Lung microvascular endothelial cell (primary cell): Measurements from ENCODE around the gene TMA7B. TPM values are rescaled to one million over a fixed set of nuclear protein-coding genes. Genes with fewer than 3 reads are reported as not detected.

Experiments used
- DNase-seq, 2 donors: peaks; one replicate each; pipeline versions ENCODE4 v3.0.0 to v3.0.0-alpha.2; 2010; ENCODE audit warnings: low read depth in 2 of 2
- total RNA-seq: library from RNA; depleted of rRNA; stranded (reverse); fragments of >200 nt; gene quantifications from 2 replicates; pipeline ENCODE4 v1.2.1, GENCODE V29; 2014

Gene TMA7B
- total RNA-seq, 1 donor from 2014 or later: not detected

GRCh38 chr22:39952347-39952746 lies 7.8 kb upstream of the TMA7B start:
- no peak for DNase-seq

DNA sequence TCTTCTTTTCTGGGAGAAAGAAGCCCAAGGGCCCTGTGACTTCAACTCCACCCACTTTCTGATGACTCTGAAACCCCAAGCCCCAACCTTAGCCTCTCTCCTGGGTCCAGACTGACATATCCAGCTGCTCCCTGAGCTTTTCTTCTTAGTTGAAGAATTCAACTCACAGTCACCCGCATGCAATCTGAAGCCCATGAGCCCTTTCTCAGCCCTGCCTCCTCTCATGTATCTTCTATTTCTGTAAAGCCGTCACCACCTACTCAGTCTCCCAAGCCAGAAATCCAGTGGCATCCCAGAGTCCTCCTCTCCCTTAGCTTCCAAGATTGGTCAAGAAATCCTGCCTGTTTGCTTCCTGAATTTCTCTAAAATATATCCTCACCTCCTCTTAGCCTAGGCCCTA lies 7.1 kb upstream of the TMA7B start:
- no peak for DNase-seq

DNA sequence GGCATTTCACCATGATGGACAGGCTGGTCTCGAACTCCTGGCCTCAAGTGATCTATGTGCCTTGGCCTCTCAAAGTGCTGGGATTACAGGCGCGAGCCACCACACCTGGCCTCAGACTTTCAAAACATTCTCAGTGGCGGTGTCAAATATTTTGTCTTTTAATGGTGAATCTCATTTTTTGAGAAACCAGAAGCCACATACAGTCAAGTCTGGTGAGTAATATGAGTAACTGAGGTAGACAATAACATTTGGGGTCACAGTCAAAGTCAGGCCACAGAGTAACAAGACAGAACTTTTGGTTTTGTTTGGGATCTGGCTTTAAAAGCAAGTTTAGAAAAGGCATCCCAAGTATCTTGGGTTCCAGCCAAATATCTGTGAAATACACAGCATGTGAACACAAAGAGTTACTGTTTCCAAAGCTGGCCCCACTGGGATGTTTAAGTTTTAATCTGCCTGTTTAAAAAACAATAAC lies 5.6 kb upstream of the TMA7B start:
- peak; percentile 28 to 73 for DNase-seq

GRCh38 chr22:39955675-39956074 lies 4.5 kb upstream of the TMA7B start:
- DNase-seq: no peak

GRCh38 chr22:39956932-39957664 lies 3.1 kb upstream of the TMA7B start:
- no peak for DNase-seq

DNA sequence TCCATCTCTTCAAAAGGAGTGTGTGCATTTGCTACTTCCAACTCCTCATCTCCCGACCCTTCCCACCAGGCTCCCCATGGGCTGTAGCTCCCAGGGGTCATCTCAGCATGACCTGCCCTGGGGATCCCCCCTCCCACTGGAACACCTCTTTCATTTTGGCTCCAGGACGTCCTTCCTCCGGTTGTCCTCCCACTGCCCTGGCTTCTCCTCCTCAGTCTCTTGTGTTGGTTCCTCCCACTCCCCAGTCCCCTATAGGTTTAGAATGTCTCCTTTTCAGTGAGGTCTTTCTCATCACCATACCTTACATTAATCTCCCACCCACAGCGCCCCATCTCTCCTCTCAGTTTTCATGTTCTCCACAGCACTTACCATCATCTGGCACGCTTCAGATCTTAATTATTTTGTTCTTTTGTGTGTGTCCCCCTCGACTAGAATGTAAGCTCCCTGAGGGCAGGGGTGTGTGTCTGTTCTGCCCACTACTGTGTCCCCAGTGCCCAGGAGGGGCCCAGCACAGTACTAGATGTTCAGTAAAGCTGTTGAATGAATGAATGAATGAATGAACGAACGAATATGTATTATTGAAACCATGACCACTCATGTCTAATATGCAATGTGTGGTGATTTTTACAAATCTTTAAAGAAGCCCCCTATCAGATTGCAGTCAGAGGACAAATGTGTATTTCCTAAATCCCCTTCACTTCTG lies 2.0 kb upstream of the TMA7B start:
- DNase-seq: no peak

DNA sequence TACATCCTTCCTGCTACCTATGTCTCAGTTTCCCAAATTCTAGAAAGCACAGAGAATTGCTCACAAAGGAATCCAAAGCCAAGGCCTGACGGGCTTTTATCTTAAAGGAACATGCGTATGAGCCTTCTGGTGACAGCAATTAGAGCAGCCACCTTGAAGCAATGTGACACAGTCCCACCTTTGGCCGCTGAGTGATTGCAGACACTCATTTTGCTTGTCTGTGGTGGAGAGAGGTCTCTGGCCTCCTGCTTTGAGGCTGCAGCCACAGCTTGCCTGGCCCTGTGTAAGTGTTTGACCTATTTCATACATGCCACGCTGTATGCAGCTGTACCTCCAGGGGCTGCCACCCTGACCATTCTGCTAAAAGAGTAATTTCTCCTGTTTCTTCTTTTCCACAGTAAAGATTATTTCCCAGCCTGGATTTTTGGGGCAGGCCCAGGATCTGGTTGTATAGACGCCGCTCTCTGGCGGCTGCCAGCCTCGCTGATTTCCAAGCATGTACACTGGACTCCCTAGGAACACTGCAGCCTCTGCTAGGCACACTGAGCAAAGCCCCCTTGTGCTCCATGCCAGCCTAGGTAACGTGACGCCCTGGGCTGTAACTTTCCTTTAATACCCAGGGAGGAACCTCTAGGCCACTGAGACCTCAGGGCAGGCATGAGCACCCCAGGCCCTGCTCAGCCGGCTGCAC lies 1.1 kb upstream of the TMA7B start:
- DNase-seq: no peak

DNA sequence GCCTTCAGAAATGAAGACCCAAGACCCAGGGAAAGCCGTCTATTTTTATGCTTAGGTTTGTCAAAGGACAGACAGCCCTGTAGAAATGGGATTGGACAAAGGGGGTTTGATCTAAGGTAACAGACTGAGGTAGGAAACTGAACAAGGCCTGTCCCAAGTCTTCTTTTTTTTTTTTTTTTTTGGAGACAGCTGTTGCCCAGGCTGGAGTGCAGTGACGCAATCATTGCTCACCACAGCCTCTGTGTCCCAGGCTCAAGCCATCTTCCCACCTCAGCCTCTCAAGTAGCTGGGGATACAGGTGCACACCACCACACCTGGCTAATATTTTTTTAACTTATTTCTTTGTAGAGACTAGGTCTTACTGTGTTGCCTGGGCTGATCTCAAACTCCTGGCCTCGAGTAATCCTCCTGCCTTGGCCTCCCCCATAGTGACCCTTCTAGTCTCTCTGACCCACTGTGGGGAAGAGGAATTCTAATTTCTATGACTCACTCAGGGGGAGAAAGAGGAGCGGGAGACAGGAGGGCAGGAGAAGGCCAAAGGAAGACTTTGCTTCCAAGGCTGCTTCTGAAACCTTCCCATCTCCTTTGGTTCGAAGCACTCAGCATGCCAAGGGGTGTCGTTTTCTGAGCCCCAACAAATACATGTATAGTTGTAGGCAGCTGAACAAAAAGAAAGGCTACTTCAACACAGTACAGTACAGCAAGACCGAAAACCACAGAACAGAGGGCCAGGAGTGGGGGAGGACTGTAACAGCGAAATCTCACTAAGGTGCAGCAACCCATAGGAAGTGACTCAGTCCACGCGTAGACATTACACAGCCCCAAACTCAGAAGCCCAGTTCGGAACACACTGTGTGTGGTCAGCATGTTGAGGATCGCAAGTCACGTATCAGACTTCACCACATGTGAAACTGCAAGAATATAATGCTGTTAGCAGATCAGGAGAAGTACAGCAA lies 872 bp downstream of the TMA7B start:
- DNase-seq: peak; percentile 26 to 88

- DNase-seq: no peak
Observed at GRCh38 chr22:39962071-39962470, 1.9 kb downstream of the TMA7B start.

GRCh38 chr22:39965748-39966147 lies 5.6 kb downstream of the TMA7B start:
- DNase-seq: no peak

GRCh38 chr22:39966470-39966869 lies 6.3 kb downstream of the TMA7B start:
- no peak for DNase-seq

- peak; percentile 37 to 64 for DNase-seq
Observed at GRCh38 chr22:39967103-39967829, 7.1 kb downstream of the TMA7B start.

GRCh38 chr22:39967996-39968972 lies 8.1 kb downstream of the TMA7B start:
- peak; percentile 21 to 57 for DNase-seq

GRCh38 chr22:39970742-39971141 lies 10.5 kb downstream of the TMA7B start:
- no peak for DNase-seq

DNA sequence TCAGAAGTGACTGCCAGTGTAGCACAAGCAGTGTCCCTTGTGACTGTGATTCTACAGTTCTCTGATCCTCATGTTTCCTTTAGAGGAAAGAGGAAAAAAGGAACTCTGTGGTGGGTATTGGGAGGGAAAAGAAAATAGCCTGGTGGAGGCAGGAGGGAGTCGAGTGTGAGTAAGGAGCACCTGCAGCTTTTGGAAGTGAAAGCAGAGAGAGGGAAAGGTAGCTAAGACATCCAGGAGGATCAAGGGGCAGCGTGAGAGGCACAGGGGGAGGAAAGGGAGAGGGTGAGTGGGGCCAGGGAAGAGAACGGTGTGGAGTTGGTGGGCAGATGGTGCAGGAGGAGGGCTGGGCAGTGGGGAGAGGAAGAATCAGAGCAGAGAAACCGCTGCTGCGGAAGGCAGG lies 12.4 kb downstream of the TMA7B start:
- no peak for DNase-seq

DNA sequence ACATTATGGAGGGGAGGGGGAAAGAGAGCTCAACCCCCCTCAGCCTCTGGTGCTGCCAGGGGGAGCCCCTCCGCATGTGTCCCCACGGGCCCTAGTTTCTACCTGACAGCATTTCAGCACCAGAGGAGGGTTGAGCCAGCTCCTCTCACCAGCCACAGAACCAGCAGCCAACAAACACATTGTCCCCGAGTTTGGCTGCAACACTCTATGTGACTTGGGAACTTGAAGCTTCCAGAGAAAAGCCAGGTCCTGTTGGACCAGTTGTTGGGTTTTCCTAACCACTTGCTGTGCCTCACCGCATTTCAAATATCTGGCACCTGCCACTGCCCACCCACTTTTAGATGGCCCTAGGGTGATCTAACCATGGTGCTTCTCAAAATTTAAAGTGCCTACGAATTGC lies 13.5 kb downstream of the TMA7B start:
- no peak for DNase-seq

- DNase-seq: no peak
Observed at GRCh38 chr22:39974065-39974464, 13.9 kb downstream of the TMA7B start.

- DNase-seq: no peak
Observed at GRCh38 chr22:39979048-39979447, 18.9 kb downstream of the TMA7B start.

DNA sequence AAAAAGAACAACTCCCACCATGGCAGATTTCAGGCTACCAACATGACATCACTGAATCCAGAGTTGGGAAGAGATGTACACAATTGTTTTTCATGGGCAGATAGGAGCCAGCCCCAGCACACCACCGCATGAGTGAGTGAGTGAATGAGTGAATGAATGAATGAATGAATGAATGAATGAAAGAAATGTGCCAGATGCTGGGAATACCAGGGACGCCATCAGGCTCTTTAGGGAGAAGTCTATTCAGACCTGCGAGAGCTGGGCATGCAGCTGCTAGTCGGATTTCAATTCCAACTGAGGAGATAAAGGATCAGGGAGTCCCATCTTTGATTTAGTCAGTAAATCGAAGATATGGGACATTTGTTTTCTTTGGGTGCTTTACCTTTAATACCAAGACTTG lies 19.3 kb downstream of the TMA7B start:
- DNase-seq: no peak
